ACC112 (cell line): Measurements from ENCODE around the gene L3MBTL2.
A peak's percentile ranks its signal among the peaks of the same experiment; 100 is the strongest.

Source experiments
- H2AFZ ChIP-seq: fragments of 200-600 bp; sonication (generic); one replicate; pipeline ENCODE4 v1.6.0; 2017; ENCODE audit warnings: antibody characterized with exemption, low read length; ENCODE audit not compliant: unreplicated experiment
- H3K27ac ChIP-seq: fragments of 200-600 bp; sonication (generic); 2 replicates; pipeline ENCODE4 v1.5.1; 2014; ENCODE audit warnings: low read depth, mild to moderate bottlenecking, antibody characterized with exemption, low read length, moderate library complexity
- H3K27me3 ChIP-seq: fragments of 200-600 bp; sonication (generic); 2 replicates; pipeline ENCODE4 v1.6.1; 2014; ENCODE audit warnings: mild to moderate bottlenecking, antibody characterized with exemption, low read length, moderate library complexity, mixed read lengths; ENCODE audit not compliant: insufficient read depth
- H3K36me3 ChIP-seq: fragments of 200-600 bp; sonication (generic); 2 replicates; pipeline ENCODE4 v1.6.1; 2016; ENCODE audit warnings: mild to moderate bottlenecking, antibody characterized with exemption, low read length, moderate library complexity, mixed read lengths; ENCODE audit not compliant: insufficient read depth
- H3K4me1 ChIP-seq: fragments of 200-600 bp; sonication (generic); one replicate; pipeline ENCODE4 v1.6.1; 2016; ENCODE audit warnings: low read length, mixed read lengths; ENCODE audit not compliant: insufficient read depth, unreplicated experiment, control insufficient read depth
- H3K4me3 ChIP-seq: fragments of 200-600 bp; sonication (generic); 2 replicates; pipeline ENCODE4 v1.5.1; 2014; ENCODE audit warnings: mild to moderate bottlenecking, low read depth, low read length
- H3K79me2 ChIP-seq: fragments of 200-600 bp; sonication (generic); one replicate; pipeline ENCODE4 v1.6.0; 2016; ENCODE audit warnings: low read length; ENCODE audit not compliant: control insufficient read depth, unreplicated experiment, insufficient read depth

L3MBTL2 gene

DNA sequence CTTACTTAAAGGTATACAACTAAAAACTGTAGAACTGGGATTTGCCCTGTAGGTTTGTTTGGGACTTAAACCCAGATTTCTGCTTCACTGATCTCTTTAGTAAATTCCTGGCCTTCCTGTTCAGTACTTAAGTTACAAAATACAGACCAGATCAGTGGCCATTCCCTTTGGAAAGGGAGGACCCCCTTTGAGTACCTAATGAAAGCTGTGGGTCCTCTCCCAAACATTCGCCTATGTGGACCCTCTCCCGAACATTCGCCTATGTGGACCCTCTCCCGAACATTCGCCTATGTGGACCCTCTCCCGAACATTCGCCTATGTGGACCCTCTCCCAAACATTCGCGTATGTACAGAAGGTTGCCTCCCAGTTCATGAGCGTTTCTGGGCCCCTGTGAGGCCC, 10.3 kb downstream of the L3MBTL2 start:
- H3K27ac ChIP-seq = no peak overlapping the region
- H2AFZ ChIP-seq = no peak overlapping the region
- H3K79me2 ChIP-seq = no peaks in the 10 kb centered on the region
- H3K27me3 ChIP-seq = no peaks in the 10 kb centered on the region
- peaks cover 15% of the 10 kb centered on the region for H3K36me3 ChIP-seq
- no peak overlapping the region for H3K4me3 ChIP-seq
- H3K4me1 ChIP-seq = no peaks in the 10 kb centered on the region

DNA sequence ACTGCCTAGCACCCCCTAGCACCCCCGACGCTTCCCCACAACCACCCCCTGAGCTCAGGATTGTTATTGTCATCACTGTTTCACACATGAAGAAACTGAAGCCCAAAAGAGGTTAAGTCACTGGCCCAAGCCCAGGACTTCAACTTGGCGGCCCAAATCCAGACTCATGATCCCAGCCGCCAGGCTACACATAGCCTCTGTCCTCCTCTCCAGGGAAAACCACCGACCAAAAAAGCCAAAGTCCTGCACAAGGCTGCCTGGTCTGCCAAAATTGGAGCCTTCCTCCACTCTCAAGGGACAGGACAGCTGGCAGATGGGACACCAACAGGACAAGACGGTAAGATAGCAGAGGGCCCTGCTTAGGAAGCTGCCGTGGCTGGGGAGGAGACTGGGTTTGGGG, 10.8 kb downstream of the L3MBTL2 start:
- Histone ChIP-seq H2AFZ (no peak overlapping the region), H3K27ac (no peak overlapping the region), H3K4me1 (no peaks in the 10 kb centered on the region), H3K4me3 (no peak overlapping the region), H3K36me3 (peaks cover 15% of the 10 kb centered on the region), H3K27me3 (no peaks in the 10 kb centered on the region), H3K79me2 (no peaks in the 10 kb centered on the region)

DNA sequence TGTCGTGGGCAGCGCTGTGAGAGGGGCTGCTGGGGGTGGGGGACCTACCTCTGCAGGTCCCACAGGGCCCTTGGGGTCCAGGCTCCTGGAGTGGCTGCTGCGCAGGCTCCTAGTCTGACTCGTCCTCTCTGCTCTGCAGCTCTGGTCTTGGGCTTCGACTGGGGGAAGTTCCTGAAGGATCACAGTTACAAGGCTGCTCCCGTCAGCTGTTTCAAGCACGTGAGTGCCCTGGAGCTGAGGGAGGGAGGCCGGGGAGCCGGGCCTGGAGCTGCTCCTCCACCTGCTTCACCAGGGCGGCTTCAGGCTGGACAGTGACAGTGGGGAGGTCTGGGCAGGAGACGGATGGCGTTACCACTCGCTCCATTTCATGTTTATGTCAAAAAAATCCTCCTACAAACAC, 11.9 kb downstream of the L3MBTL2 start:
- peaks cover 15% of the 10 kb centered on the region for H3K36me3 ChIP-seq
- no peaks in the 10 kb centered on the region for H3K4me1 ChIP-seq
- no peaks in the 10 kb centered on the region for H3K27me3 ChIP-seq
- no peak overlapping the region for H3K4me3 ChIP-seq
- H3K79me2 ChIP-seq = no peaks in the 10 kb centered on the region
- peak overlapping the region; percentile 47; the same call in 1 of the 2 replicates for H3K27ac ChIP-seq
- no peak overlapping the region for H2AFZ ChIP-seq

DNA sequence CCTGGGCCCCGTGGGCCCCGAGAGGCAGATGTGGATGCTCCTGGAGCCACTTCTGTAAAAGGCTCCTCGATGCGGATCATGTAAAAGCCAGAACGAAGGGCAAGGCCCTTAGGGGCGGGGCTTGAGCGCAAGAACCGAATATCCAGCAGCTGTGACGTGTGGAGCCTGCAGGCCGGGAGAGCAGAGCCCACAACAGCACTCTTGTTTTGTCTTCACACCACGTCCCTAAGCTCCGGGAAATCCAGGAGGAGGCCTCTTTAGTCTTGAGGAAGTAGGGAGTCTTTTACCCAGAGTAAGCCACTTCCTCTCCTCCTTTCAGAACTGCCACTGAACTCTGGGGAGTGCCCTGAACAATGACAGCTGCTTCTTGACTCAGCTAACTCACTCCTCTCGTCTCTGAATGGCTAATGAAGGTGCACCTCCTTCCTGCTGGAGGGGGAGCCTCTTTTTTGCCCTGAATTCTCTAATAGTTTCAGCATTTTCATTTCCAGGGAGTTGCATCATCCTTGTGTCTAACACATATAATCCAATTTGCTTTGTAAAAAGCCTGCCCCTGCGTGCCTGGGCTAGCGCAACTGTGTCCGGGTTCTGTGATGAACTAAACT, 12.5 kb downstream of the L3MBTL2 start:
- H3K79me2 ChIP-seq = no peaks in the 10 kb centered on the region
- no peak overlapping the region for H3K4me3 ChIP-seq
- H2AFZ ChIP-seq = no peak overlapping the region
- no peaks in the 10 kb centered on the region for H3K27me3 ChIP-seq
- H3K4me1 ChIP-seq = no peaks in the 10 kb centered on the region
- H3K27ac ChIP-seq = peak overlapping the region; percentile 47
- peaks cover 15% of the 10 kb centered on the region for H3K36me3 ChIP-seq

- Histone ChIP-seq H3K4me3 (no peak overlapping the region), H3K79me2 (no peaks in the 10 kb centered on the region), H3K36me3 (no peaks in the 10 kb centered on the region), H3K4me1 (no peaks in the 10 kb centered on the region), H2AFZ (no peak overlapping the region), H3K27me3 (no peaks in the 10 kb centered on the region), H3K27ac (no peak overlapping the region)
Observed at GRCh38 chr22:41222846-41223507, 17.9 kb downstream of the L3MBTL2 start.

DNA sequence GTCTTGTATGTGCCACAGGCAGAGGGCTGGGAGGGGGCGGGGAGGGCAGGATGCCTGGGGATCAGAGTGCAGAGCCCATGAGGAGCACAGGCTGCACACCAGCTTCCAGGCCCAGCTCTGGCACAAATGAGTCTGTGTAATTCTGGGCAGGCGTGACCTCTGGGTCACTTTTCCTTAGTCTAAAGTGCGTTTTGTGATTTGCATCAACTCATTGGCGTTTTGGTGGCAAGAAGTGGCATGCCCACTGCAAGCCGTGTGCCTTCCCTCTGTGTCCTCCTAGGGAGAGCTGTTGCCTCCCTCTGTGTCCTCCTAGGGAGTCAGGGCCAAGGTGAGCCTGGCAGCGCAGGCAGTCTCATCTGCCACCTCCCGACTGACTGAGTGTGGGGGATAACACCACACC, 18.4 kb downstream of the L3MBTL2 start:
- H3K27me3 ChIP-seq = no peaks in the 10 kb centered on the region
- H3K79me2 ChIP-seq = no peaks in the 10 kb centered on the region
- H3K4me1 ChIP-seq = no peaks in the 10 kb centered on the region
- no peak overlapping the region for H3K4me3 ChIP-seq
- no peaks in the 10 kb centered on the region for H3K36me3 ChIP-seq
- H3K27ac ChIP-seq = no peak overlapping the region
- H2AFZ ChIP-seq = no peak overlapping the region

DNA sequence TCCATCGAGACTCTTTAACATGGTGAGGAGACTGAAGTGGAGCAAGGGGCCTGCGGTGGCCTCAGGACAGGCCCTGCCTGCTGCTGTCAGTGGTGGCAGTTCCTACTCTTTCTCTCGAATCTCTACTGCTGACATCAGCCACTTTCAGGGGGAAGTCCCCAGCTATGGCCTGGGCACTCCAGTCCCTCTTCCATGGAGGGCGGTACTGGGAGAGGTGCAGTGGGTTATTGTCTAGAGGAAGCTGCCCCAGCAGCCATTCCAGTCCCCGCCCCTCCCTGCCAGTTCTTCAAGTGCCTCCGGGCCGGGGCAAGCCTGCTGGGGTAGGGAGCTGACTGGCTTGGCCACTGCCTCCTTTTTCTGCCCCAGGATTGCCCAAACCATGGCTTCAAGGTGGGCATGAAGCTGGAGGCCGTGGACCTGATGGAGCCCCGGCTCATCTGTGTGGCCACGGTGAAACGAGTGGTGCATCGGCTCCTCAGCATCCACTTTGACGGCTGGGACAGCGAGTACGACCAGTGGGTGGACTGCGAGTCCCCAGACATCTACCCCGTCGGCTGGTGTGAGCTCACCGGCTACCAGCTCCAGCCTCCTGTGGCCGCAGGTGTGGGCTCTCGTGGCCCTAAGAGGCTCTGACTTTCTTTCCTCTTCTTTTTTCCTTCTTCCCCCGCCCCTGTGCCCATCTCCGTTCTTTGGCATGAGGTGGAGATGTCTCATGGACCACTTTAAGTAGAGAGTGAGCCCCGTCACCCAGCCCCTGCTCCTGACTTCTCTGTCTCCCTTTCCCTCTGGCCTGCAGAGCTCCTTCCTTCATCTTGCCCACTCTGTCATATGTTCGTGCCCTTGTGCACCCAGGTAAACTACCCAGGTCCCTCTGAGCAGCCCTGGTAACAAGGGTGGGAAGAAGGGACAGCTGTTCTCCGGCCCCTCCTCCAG, 21.9 kb downstream of the L3MBTL2 start:
- Histone ChIP-seq H3K36me3 (no peaks in the 10 kb centered on the region), H3K4me1 (no peaks in the 10 kb centered on the region), H3K27ac (no peak overlapping the region), H2AFZ (no peak overlapping the region), H3K27me3 (no peaks in the 10 kb centered on the region), H3K79me2 (no peaks in the 10 kb centered on the region), H3K4me3 (no peak overlapping the region)

DNA sequence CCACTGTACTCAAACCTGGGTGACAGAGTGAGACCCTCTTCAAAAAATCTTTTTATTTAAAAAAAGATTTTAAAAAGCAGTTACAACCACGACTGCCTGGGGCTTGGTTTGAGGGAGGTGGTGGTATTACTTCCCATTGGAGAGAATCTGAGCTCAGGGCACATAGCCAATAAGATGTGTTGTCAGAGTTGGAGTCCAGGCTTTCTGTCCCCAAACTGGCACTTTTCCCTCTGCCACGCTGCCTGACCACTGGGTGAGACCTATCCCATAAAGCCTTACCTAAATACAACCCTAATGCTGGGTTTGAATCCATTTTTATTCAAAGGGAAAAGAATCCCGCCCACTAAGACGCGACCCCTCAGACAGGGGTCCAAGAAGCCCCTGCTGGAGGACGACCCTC, 24.1 kb downstream of the L3MBTL2 start:
- Histone ChIP-seq H3K4me3 (no peak overlapping the region), H3K36me3 (no peaks in the 10 kb centered on the region), H3K27ac (no peak overlapping the region), H3K79me2 (no peaks in the 10 kb centered on the region), H3K4me1 (no peaks in the 10 kb centered on the region), H2AFZ (no peak overlapping the region), H3K27me3 (no peaks in the 10 kb centered on the region)

DNA sequence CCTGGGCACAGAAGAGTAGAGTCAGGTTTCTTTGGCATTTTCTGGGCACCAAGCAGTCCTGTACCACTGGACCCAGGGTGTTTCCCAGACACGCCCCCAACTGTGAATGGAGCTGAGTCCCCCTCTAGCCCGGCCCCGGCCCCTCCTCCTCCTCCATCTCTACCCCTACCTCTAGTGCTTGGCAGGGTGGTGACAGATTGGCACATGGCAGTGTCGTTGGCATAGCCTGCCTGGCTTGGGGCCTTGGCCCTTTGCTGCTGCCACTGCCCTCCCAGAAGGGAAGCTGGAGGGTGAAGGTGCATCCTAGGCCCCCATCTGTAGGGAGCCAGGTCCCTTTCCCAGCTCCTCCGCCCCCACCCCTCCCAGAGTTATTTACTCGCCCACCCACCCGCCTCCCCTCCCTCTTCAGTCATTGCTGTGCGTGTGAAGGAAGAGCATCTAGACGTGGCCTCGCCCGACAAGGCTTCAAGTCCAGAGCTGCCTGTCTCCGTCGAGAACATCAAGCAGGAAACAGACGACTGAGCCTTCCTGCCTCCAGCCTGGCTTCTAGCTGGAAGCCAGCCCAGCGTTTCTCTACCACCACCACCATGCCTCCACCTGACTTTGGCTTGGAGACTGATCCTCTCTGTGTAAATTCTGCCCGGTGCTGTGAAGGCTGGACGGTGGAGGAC, 24.8 kb downstream of the L3MBTL2 start:
- H3K79me2 ChIP-seq = no peaks in the 10 kb centered on the region
- H3K36me3 ChIP-seq = no peaks in the 10 kb centered on the region
- H3K4me3 ChIP-seq = no peak overlapping the region
- no peak overlapping the region for H3K27ac ChIP-seq
- H2AFZ ChIP-seq = no peak overlapping the region
- H3K27me3 ChIP-seq = no peaks in the 10 kb centered on the region
- H3K4me1 ChIP-seq = no peaks in the 10 kb centered on the region

GRCh38 chr22:41230401-41230785, 25.3 kb downstream of the L3MBTL2 start:
- H2AFZ ChIP-seq = no peak overlapping the region
- H3K79me2 ChIP-seq = no peaks in the 10 kb centered on the region
- H3K4me1 ChIP-seq = no peaks in the 10 kb centered on the region
- H3K36me3 ChIP-seq = no peaks in the 10 kb centered on the region
- H3K27me3 ChIP-seq = no peaks in the 10 kb centered on the region
- H3K27ac ChIP-seq = no peak overlapping the region
- H3K4me3 ChIP-seq = no peak overlapping the region
